ENCODE data around the gene CSMD2.

DNA sequence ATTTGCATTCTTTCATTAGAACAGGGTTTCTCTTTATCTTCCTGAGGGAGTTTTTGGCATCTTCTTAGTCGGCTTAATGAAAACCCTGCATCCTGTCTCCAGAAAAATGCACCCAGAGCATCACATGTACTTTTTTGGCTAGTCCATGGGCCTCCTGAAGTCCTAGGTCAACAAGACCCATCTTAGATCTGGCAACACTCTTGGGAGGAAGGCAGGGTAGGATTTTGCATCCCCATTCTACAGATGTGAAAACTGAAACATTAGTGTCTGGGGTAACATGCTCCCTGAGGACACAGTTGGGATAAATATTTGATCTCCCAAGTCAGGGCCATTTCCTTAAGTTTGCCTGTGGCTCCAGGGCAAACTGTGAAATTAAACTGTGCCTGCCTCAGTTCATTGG, 341.2 kb downstream of the CSMD2 start:
- TF ChIP-seq, protein P1, sequence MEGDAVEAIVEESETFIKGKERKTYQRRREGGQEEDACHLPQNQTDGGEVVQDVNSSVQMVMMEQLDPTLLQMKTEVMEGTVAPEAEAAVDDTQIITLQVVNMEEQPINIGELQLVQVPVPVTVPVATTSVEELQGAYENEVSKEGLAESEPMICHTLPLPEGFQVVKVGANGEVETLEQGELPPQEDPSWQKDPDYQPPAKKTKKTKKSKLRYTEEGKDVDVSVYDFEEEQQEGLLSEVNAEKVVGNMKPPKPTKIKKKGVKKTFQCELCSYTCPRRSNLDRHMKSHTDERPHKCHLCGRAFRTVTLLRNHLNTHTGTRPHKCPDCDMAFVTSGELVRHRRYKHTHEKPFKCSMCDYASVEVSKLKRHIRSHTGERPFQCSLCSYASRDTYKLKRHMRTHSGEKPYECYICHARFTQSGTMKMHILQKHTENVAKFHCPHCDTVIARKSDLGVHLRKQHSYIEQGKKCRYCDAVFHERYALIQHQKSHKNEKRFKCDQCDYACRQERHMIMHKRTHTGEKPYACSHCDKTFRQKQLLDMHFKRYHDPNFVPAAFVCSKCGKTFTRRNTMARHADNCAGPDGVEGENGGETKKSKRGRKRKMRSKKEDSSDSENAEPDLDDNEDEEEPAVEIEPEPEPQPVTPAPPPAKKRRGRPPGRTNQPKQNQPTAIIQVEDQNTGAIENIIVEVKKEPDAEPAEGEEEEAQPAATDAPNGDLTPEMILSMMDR (IDR thresholded peaks at IDR 0.05) = no peak
- TF ChIP-seq POLR2A (IDR thresholded peaks at IDR 0.05) = no peak
- TF ChIP-seq EP300 (IDR thresholded peaks at IDR 0.05) = no peak
